ENCODE data around the gene DOCK1. TPM values are rescaled to one million over a fixed set of nuclear protein-coding genes. Genes with fewer than 3 reads are reported as not detected.

The DOCK1 gene
- total and polyA plus RNA-seq, 2 donors = 33.3 to 132 TPM

DNA sequence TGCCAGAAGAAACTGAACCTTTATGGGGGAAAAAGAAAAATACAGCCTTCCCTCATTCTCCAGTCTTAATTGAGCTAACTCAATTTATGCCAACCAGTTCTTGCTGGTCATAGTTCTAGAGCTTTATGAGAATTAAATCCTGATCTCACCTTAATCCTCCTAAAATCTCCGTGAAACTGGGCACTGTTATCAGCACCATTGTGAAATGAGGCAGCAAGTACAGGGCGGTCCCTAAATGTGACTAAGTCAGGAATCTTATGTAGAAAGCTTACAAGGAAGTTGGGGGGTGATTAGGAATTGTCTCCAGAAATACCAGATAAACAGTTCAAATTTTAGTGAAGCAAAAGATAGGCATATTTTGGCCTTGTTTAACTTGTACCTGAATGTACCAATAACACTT lies 301.9 kb downstream of the DOCK1 start:
- Histone ChIP-seq H3K4me1 (ENCODE audit: insufficient read depth) (no peaks in the 10 kb centered on the region), H3K36me3 (ENCODE audit: insufficient read depth) (no peaks in the 10 kb centered on the region), H3K27ac (ENCODE audit: low read depth) (no peak overlapping the region), H3K4me3 (ENCODE audit: low read depth, low read length) (no peak overlapping the region)
- DNase-seq (ENCODE audit: extremely low spot score) = no peak
- WGBS = 82% methylated on average over 2 of the region's 2 CpGs

DNA sequence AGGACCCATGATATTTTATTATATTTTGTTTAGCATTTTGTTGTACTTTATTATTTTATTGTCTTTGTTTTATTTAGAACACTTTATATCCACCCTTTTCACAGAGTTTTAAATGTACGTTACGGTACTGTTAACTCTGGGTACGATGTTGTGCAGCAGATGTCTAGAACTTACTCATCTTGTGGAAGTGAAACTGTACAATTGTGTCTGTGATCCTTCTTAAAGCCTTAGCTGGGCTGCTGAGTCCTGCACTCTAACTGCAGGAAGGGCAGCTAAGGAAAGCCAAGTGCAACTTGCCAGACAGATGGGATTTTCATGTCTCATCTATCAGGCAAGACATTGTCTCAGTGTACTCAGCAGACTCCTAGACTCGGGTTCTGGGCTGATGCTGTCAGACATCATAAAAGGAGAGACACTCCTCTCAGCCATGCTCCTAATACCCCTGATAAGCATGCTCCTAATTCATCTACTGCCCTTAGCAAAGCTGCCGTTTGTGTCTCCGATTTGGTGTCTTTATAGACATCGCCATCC lies 305.8 kb downstream of the DOCK1 start:
- no peak for DNase-seq (ENCODE audit: extremely low spot score)
- no peak overlapping the region for H3K4me3 ChIP-seq (ENCODE audit: low read depth, low read length)
- no peak overlapping the region for H3K27ac ChIP-seq (ENCODE audit: low read depth)
- H3K4me1 ChIP-seq (ENCODE audit: insufficient read depth) = no peaks in the 10 kb centered on the region
- no peaks in the 10 kb centered on the region for H3K36me3 ChIP-seq (ENCODE audit: insufficient read depth)
- 72% methylated on average over 7 of the region's 7 CpGs for WGBS

DNA sequence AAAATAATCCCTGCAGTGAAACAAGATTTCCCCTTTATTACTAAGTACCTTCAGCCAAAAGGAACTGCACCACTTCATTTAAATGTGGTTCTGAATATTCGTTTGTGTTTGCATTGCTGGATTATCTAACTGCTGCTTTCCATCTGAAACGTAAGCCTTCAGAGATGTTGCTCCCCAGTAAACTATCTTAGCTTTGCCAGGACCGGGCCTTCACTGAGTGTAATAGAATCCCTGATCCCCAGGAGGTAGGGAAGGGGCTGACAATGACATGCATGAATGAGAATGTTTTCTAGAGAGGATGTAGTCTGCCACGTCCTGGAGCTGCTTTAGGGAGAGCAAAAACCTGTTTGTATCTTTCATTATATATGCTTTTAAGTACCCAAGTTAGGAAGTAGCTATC lies 310.6 kb downstream of the DOCK1 start:
- DNase-seq (ENCODE audit: extremely low spot score) = no peak
- 65% methylated on average over 4 of the region's 4 CpGs for WGBS
- Histone ChIP-seq H3K4me3 (ENCODE audit: low read depth, low read length) (no peak overlapping the region), H3K27ac (ENCODE audit: low read depth) (no peak overlapping the region), H3K4me1 (ENCODE audit: insufficient read depth) (no peaks in the 10 kb centered on the region), H3K36me3 (ENCODE audit: insufficient read depth) (no peaks in the 10 kb centered on the region)

- 93% methylated on average over 5 of the region's 5 CpGs for WGBS
- Histone ChIP-seq H3K27ac (ENCODE audit: low read depth) (no peak overlapping the region), H3K36me3 (ENCODE audit: insufficient read depth) (no peaks in the 10 kb centered on the region), H3K4me3 (ENCODE audit: low read depth, low read length) (no peak overlapping the region), H3K4me1 (ENCODE audit: insufficient read depth) (no peaks in the 10 kb centered on the region)
- DNase-seq (ENCODE audit: extremely low spot score) = no peak
These were observed 311.0 kb downstream of the DOCK1 start for GRCh38 chr10:127216274-127216673.

DNA sequence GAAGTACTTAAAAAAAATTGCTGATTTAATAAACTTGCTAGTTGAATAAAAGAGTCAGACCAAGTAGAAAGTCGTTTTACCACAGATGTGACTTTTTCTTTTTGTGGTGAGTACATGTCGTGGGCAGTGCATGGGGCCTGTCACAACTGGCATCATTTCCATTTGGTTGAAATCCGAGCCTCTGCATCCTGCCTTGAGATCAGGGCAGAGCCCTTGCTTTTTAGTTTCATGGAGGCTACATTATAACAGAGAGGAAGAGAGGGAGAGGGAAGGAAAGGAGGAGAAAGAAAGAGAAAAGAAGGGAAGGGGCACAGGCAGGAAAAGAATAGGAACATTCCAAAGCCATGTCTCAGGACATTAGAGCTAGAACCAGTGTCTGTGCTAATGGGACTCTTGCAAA lies 311.6 kb downstream of the DOCK1 start:
- no peaks in the 10 kb centered on the region for H3K4me1 ChIP-seq (ENCODE audit: insufficient read depth)
- H3K36me3 ChIP-seq (ENCODE audit: insufficient read depth) = no peaks in the 10 kb centered on the region
- H3K27ac ChIP-seq (ENCODE audit: low read depth) = no peak overlapping the region
- DNase-seq (ENCODE audit: extremely low spot score) = no peak
- WGBS = 64% methylated on average over 3 of the region's 3 CpGs
- H3K4me3 ChIP-seq (ENCODE audit: low read depth, low read length) = no peak overlapping the region

- no peak overlapping the region for H3K27ac ChIP-seq (ENCODE audit: low read depth)
- H3K36me3 ChIP-seq (ENCODE audit: insufficient read depth) = no peaks in the 10 kb centered on the region
- no peak for DNase-seq (ENCODE audit: extremely low spot score)
- WGBS = 97% methylated on average over 3 of the region's 3 CpGs
- H3K4me1 ChIP-seq (ENCODE audit: insufficient read depth) = no peaks in the 10 kb centered on the region
- H3K4me3 ChIP-seq (ENCODE audit: low read depth, low read length) = no peak overlapping the region
These were observed 313.4 kb downstream of the DOCK1 start for GRCh38 chr10:127218658-127219057.

GRCh38 chr10:127221281-127221680 lies 316.1 kb downstream of the DOCK1 start:
- Histone ChIP-seq H3K27ac (ENCODE audit: low read depth) (no peak overlapping the region), H3K4me3 (ENCODE audit: low read depth, low read length) (no peak overlapping the region), H3K36me3 (ENCODE audit: insufficient read depth) (no peaks in the 10 kb centered on the region), H3K4me1 (ENCODE audit: insufficient read depth) (no peaks in the 10 kb centered on the region)
- DNase-seq (ENCODE audit: extremely low spot score) = no peak
- 84% methylated on average over 3 of the region's 3 CpGs for WGBS

- H3K4me1 ChIP-seq (ENCODE audit: insufficient read depth) = no peaks in the 10 kb centered on the region
- H3K36me3 ChIP-seq (ENCODE audit: insufficient read depth) = no peaks in the 10 kb centered on the region
- no peak overlapping the region for H3K4me3 ChIP-seq (ENCODE audit: low read depth, low read length)
- 95% methylated on average over 10 of the region's 10 CpGs for WGBS
- DNase-seq (ENCODE audit: extremely low spot score) = no peak
- H3K27ac ChIP-seq (ENCODE audit: low read depth) = no peak overlapping the region
These were observed 321.8 kb downstream of the DOCK1 start for GRCh38 chr10:127227027-127227426.

DNA sequence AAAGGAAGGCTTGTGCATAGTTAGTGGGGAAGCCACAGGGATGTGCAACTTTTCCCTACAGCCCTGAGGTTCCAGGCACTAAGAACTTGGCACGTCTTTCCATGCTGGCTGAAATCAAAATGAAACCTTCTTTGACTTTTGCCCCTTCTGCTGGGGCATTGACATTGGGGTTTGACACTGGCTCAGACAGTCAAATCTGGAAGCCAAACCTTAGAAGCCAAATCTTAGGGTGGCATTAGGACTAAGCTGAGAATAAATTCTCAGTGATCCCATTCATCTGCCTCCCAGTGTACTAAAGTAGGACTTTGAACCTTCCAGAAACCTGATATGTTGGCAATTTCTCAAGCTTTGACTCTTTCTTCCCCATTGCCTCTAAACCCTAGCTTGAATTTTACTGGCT lies 322.4 kb downstream of the DOCK1 start:
- H3K4me1 ChIP-seq (ENCODE audit: insufficient read depth) = no peaks in the 10 kb centered on the region
- no peak overlapping the region for H3K27ac ChIP-seq (ENCODE audit: low read depth)
- WGBS = 96% methylated on average over 1 of the region's 1 CpG
- H3K36me3 ChIP-seq (ENCODE audit: insufficient read depth) = no peaks in the 10 kb centered on the region
- no peak overlapping the region for H3K4me3 ChIP-seq (ENCODE audit: low read depth, low read length)
- no peak for DNase-seq (ENCODE audit: extremely low spot score)

- no peak for DNase-seq (ENCODE audit: extremely low spot score)
- Histone ChIP-seq H3K4me3 (ENCODE audit: low read depth, low read length) (no peak overlapping the region), H3K4me1 (ENCODE audit: insufficient read depth) (no peaks in the 10 kb centered on the region), H3K36me3 (ENCODE audit: insufficient read depth) (no peaks in the 10 kb centered on the region), H3K27ac (ENCODE audit: low read depth) (no peak overlapping the region)
- WGBS = 66% methylated on average over 12 of the region's 12 CpGs
These were observed 323.1 kb downstream of the DOCK1 start for GRCh38 chr10:127228195-127228787.

DNA sequence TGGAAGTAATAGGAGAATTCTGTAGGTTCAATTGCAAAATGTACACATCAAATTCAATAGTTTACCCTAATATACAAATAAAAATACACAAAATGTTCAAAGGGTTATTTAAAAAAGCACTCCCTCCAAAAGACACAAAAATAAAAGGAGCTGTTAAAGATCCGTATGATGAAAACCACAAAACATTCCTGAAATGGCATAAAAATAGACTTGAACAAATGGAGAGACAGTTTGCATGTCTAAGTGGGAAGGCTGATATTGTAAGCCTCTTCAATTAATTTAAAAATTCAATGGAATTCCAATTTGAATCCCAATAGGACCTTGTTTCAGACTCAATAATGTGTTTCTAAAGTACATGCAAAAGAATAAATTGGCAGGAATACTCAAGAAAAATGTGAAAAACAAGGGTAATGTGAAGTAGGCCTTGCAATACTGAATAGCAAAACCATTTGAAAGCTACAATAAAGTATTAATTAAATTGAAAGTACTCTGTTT lies 329.1 kb downstream of the DOCK1 start:
- no peaks in the 10 kb centered on the region for H3K36me3 ChIP-seq (ENCODE audit: insufficient read depth)
- H3K27ac ChIP-seq (ENCODE audit: low read depth) = no peak overlapping the region
- no peaks in the 10 kb centered on the region for H3K4me1 ChIP-seq (ENCODE audit: insufficient read depth)
- no peak overlapping the region for H3K4me3 ChIP-seq (ENCODE audit: low read depth, low read length)
- 90% methylated on average over 1 of the region's 1 CpG for WGBS
- no peak for DNase-seq (ENCODE audit: extremely low spot score)

DNA sequence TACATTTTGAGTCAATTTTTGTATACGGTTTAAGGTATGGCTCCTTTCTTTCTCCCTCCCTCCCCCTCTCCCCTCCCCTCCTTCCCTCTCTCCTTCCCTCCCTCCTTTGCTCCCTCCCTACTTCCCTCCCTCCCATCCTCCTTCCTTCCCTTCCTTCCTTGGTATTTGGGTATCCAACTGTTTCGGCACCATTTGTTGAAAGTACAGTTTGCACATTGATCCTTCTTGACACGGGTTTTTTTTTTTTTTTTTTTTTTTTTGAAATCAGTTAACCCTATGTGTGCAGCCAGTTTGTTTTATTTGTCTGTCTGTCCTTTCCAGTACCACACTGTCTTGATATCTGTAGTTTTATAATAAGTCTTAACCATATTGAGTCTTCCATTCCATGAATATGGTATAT lies 331.0 kb downstream of the DOCK1 start:
- Histone ChIP-seq H3K4me1 (ENCODE audit: insufficient read depth) (no peaks in the 10 kb centered on the region), H3K27ac (ENCODE audit: low read depth) (no peak overlapping the region), H3K4me3 (ENCODE audit: low read depth, low read length) (no peak overlapping the region), H3K36me3 (ENCODE audit: insufficient read depth) (no peaks in the 10 kb centered on the region)
- no peak for DNase-seq (ENCODE audit: extremely low spot score)
- 90% methylated on average over 3 of the region's 3 CpGs for WGBS

GRCh38 chr10:127242914-127243313 lies 337.7 kb downstream of the DOCK1 start:
- Histone ChIP-seq H3K27ac (ENCODE audit: low read depth) (no peak overlapping the region), H3K4me3 (ENCODE audit: low read depth, low read length) (no peak overlapping the region), H3K36me3 (ENCODE audit: insufficient read depth) (no peaks in the 10 kb centered on the region), H3K4me1 (ENCODE audit: insufficient read depth) (no peaks in the 10 kb centered on the region)
- DNase-seq (ENCODE audit: extremely low spot score) = no peak
- WGBS = 78% methylated on average over 3 of the region's 3 CpGs

DNA sequence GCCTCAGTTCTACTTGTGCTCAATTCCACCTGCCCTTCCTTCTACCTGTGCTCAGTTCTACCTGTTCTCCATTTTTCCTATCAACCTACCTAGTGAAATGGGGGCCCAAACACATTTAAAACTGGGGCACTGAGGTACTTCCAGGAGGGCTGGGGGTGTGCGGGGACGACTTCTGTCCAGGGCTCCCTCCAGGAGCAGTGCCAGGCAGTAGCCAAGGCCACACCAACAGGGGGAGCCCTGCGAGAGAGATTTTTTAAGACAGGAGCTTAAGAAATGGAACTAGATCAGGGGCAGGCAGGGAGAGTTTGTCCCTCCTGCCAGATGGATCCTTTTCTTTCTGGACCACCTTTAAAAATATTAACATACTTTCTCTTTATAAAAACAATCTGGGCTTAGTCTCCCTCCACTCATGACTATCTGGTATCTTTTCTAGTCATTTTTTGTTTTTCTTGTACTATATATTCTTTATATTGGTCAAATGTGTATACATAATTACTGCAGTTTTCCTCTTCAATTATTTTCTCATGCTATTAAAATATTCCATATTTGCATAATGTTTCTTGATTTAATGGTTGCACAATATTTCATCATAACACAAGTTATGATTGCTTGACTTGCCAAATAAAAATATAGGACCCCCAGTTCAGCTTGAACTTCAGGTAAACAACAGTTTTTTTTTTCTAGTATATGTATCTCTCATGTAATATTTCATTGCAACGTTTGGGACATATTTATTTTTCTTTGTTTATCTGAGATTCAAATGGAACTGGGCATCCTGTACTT lies 338.5 kb downstream of the DOCK1 start:
- Histone ChIP-seq H3K4me1 (ENCODE audit: insufficient read depth) (no peaks in the 10 kb centered on the region), H3K36me3 (ENCODE audit: insufficient read depth) (no peaks in the 10 kb centered on the region), H3K27ac (ENCODE audit: low read depth) (no peak overlapping the region), H3K4me3 (ENCODE audit: low read depth, low read length) (no peak overlapping the region)
- DNase-seq (ENCODE audit: extremely low spot score) = no peak
- 47% methylated on average over 4 of the region's 4 CpGs for WGBS
